Measurements from ENCODE around the gene ARID4B. TPM values are rescaled to one million over a fixed set of nuclear protein-coding genes. Genes with fewer than 3 reads are reported as not detected.

The ARID4B gene
- total RNA-seq, 2 donors from 2014 or later: 32.4 to 50.2 TPM

GRCh38 chr1:235131961-235132360, 196.0 kb downstream of the ARID4B start:
- H3K4me1 ChIP-seq (ENCODE audit: control insufficient read depth in 1 of 2, low read depth in 2 of 2): peaks cover 5 to 9% of the 10 kb centered on the region in 2 donors
- no peak overlapping the region for H3K4me3 ChIP-seq
- no peaks in the 10 kb centered on the region for H3K27me3 ChIP-seq (replicated peaks; ENCODE audit: insufficient read depth)
- H3K36me3 ChIP-seq: peaks cover 17% of the 10 kb centered on the region
- H3K27ac ChIP-seq: no peak overlapping the region
- DNase-seq (ENCODE audit: low spot score) (no peak), ATAC-seq (ENCODE audit: insufficient number of reproducible peaks, low FRiP score, low read depth) (no peak)
- no peaks in the 10 kb centered on the region for H3K9me3 ChIP-seq
- TF ChIP-seq, protein P1, sequence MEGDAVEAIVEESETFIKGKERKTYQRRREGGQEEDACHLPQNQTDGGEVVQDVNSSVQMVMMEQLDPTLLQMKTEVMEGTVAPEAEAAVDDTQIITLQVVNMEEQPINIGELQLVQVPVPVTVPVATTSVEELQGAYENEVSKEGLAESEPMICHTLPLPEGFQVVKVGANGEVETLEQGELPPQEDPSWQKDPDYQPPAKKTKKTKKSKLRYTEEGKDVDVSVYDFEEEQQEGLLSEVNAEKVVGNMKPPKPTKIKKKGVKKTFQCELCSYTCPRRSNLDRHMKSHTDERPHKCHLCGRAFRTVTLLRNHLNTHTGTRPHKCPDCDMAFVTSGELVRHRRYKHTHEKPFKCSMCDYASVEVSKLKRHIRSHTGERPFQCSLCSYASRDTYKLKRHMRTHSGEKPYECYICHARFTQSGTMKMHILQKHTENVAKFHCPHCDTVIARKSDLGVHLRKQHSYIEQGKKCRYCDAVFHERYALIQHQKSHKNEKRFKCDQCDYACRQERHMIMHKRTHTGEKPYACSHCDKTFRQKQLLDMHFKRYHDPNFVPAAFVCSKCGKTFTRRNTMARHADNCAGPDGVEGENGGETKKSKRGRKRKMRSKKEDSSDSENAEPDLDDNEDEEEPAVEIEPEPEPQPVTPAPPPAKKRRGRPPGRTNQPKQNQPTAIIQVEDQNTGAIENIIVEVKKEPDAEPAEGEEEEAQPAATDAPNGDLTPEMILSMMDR (IDR thresholded peaks at IDR 0.05): no peak

- ATAC-seq (ENCODE audit: insufficient number of reproducible peaks, low FRiP score, low read depth) (no peak), DNase-seq (ENCODE audit: low spot score) (no peak)
- Histone ChIP-seq H3K27me3 (replicated peaks; ENCODE audit: insufficient read depth) (no peaks in the 10 kb centered on the region), H3K4me1 (ENCODE audit: control insufficient read depth in 1 of 2, low read depth in 2 of 2) (peaks cover 9 to 18% of the 10 kb centered on the region in 2 donors), H3K9me3 (no peaks in the 10 kb centered on the region), H3K36me3 (peaks cover 7% of the 10 kb centered on the region), H3K27ac (no peak overlapping the region), H3K4me3 (no peak overlapping the region)
- TF ChIP-seq, protein P1 (IDR thresholded peaks at IDR 0.05): no peak
These were observed 197.2 kb downstream of the ARID4B start for GRCh38 chr1:235130766-235131270.

DNA sequence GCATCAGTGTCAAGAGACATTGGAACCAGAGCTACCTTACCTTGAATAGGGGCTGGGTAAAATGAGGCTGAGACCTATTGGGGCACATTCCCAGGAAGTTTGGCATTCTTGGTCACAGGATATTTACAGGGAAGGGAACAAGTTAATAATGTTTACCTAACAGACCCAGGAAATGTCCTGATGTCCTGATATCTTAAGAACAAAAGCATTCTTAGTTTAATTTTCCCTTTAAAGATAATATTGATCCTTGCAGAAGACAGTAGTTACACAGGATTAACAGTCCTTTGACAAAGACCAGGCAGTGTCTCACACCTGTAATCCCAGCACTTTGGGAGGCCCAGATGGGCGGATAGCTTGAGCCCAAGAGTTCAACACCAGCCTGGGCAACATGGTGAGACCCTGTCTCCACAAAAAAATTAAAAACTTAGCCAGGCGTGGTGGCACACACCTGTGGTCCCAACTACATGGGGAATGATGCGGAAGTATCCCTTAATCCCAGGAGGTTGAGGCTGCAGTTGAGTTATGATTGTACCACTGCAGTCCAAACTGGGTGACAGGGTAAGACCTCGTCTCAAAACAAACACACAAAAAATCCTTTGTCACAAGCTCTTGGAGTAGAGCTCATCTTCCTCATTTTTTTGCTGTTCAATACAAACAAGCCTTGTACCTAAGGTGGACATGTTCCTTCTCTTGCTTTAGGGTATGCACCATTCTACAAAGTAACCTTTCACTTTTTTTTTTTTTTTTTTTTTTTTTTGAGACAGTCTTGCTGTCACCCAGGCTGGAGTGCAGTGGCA, 198.0 kb downstream of the ARID4B start:
- H3K27me3 ChIP-seq (replicated peaks; ENCODE audit: insufficient read depth): no peaks in the 10 kb centered on the region
- DNase-seq (ENCODE audit: low spot score): no peak
- TF ChIP-seq, protein P1 (IDR thresholded peaks at IDR 0.05): no peak
- no peak for ATAC-seq (ENCODE audit: insufficient number of reproducible peaks, low FRiP score, low read depth)
- H3K9me3 ChIP-seq: no peaks in the 10 kb centered on the region
- H3K4me3 ChIP-seq: no peak overlapping the region
- no peak overlapping the region for H3K27ac ChIP-seq
- peaks cover 9 to 18% of the 10 kb centered on the region in 2 donors for H3K4me1 ChIP-seq (ENCODE audit: control insufficient read depth in 1 of 2, low read depth in 2 of 2)
- H3K36me3 ChIP-seq: no peaks in the 10 kb centered on the region

DNA sequence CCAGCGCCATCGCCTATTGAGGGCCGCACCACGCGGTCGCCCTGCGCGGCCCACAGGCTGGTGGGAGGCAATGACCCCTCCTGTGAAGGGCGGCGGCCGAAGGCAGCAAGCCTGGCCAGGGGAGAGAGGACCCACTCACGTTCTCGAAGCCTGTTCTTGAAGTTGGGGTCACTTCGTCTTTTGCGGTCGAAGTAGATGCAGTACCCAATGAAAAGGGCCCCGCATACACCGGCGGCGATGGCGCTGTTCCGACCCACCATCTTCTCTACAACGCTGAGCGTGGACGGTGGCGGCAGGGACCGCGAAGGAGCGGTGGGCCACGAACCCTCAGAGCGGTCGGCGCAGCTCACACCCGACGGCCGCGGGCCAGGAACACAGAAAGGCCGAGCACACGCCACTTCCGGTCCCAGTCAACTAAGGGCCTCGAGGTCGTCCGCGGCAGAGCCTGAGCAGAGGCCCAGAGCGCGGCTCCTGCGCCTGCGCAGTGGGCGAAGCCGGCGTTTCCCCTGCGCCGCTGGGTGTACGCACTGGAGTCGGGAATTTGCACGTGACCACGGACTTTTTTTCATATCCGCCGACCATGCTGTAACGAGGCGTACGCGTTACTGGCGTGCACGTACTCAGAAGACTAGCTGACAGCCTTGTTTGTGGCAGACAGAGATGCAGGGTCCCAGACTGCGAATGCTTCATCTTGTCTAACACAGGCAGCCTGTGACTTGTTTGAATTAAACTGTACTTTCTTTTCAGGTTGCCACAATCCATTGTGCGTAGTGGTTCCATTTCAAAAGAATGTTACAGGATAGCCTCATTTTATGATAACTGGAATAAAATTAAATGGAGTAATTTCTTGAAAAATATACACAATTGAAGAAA, 199.3 kb downstream of the ARID4B start, which contains the start of gene TOMM20:
Gene TOMM20, minus strand, starts transcription at position 382 of the 873 bp plus-strand sequence. Its CDS starts 122 bp downstream, at position 260.
- Histone ChIP-seq H3K36me3 (no peaks in the 10 kb centered on the region), H3K4me3 (peak within 1 kb of the TSS; percentile 85), H3K27me3 (replicated peaks; ENCODE audit: insufficient read depth) (no peaks in the 10 kb centered on the region), H3K4me1 (ENCODE audit: control insufficient read depth in 1 of 2, low read depth in 2 of 2) (peaks cover 9 to 18% of the 10 kb centered on the region in 2 donors), H3K27ac (peak within 1 kb of the TSS; percentile 79 to 87), H3K9me3 (no peaks in the 10 kb centered on the region)
- ATAC-seq (ENCODE audit: insufficient number of reproducible peaks, low FRiP score, low read depth): peak; percentile 97
- TF ChIP-seq, protein P1 (IDR thresholded peaks at IDR 0.05): peak; percentile 10
- DNase-seq (ENCODE audit: low spot score): peak; percentile 86
